Left renal cortex interstitium (tissue), 4 donors: ENCODE results near the gene CYP21A2. TPM values are rescaled to one million over a fixed set of nuclear protein-coding genes. Genes with fewer than 3 reads are reported as not detected.
"Not testable (repeated sequence)": the region's sequence is repeated elsewhere in the genome, so short reads cannot be mapped to it uniquely, and the experiment has no call there.

Experiments used
- DNase-seq, 4 donors: peaks; one replicate each; pipeline ENCODE4 v3.0.0-alpha.2; 2013; ENCODE audit warnings: low read depth in 4 of 4, low spot score in 2 of 4, missing footprints in 1 of 4
- polyA plus RNA-seq, 4 donors: library from polyadenylated mRNA; unstranded; fragments of 120-200 nt; gene quantifications; one replicate each; pipeline ENCODE4 v1.2.1, GENCODE V29; 2013; ENCODE audit not compliant: insufficient read length in 4 of 4

Gene CYP21A2
- polyA plus RNA-seq: 1 to 10 TPM in 2 of 4 donors, under 1 TPM in 2; 0.61 to 1.4 (median 1.1) TPM

GRCh38 chr6:32037598-32038524 lies at the start of gene CYP21A2:
TSS of gene CYP21A2 (plus strand) at chr6:32038415. CDS start at chr6:32038423, 8 bp downstream.
- not testable (repeated sequence) for DNase-seq

GRCh38 chr6:31989363-31989762 lies 48.9 kb upstream of the CYP21A2 start:
- DNase-seq: not testable (repeated sequence)

- DNase-seq: not testable (repeated sequence)
These were observed 43.8 kb upstream of the CYP21A2 start for GRCh38 chr6:31994421-31994820.

DNA sequence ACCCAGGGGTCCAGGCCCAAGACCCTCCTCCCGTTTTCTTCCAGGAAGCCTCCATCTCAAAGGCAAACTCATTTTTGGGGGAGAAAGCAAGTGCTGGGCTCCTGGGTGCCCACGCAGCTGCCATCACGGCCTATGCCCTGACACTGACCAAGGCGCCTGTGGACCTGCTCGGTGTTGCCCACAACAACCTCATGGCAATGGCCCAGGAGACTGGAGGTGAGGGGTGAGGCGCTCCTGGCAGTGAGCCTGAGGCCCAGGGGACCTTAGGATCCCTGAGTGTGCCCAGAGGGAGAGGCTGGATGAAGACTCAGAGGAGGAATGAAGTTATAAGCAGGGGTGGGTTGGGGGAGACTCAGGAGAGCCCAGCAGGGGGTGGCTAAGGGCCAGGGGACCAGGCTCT lies 41.8 kb upstream of the CYP21A2 start:
- not testable (repeated sequence) for DNase-seq

GRCh38 chr6:32002546-32003268 lies 35.5 kb upstream of the CYP21A2 start:
- not testable (repeated sequence) for DNase-seq

DNA sequence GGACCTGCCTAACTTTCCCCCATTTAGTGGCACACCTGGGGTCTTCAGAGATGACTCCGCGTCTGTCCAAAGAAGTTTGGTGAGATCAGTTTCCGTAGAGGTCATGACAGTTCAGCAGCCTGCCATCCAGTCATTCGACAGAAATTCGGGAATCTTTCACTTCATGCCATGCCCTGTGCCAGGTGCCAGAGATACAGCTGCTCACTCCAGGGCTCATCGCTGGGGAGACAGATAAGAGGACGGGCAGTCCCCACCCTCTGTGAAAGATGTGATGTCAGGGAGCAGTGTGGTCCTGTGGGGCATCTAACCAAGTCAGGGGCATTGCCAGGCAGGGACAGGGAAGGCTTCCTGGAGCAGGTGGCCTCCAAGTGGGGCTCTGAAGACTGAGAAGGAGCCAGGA lies 34.9 kb upstream of the CYP21A2 start:
- DNase-seq: not testable (repeated sequence)

GRCh38 chr6:32004393-32004792 lies 33.8 kb upstream of the CYP21A2 start:
- not testable (repeated sequence) for DNase-seq

GRCh38 chr6:32004864-32005537 lies 33.2 kb upstream of the CYP21A2 start:
- DNase-seq: not testable (repeated sequence)

DNA sequence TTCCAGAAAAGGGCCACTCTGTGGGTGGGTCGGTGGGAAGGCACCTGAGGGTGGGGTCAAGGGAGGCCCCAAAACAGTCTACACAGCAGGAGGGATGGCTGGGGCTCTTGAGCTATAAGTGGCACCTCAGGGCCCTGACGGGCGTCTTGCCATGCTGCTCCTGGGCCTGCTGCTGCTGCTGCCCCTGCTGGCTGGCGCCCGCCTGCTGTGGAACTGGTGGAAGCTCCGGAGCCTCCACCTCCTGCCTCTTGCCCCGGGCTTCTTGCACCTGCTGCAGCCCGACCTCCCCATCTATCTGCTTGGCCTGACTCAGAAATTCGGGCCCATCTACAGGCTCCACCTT lies 32.7 kb upstream of the CYP21A2 start:
- DNase-seq: not testable (repeated sequence)

GRCh38 chr6:32005991-32006529 lies 32.2 kb upstream of the CYP21A2 start:
- not testable (repeated sequence) for DNase-seq

DNA sequence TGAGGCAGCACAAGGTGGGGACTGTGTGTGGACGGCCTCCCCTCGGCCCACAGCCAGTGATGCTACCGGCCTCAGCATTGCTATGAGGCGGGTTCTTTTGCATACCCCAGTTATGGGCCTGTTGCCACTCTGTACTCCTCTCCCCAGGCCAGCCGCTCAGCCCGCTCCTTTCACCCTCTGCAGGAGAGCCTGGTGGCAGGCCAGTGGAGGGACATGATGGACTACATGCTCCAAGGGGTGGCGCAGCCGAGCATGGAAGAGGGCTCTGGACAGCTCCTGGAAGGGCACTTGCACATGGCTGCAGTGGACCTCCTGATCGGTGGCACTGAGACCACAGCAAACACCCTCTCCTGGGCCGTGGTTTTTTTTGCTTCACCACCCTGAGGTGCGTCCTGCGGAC lies 31.1 kb upstream of the CYP21A2 start:
- DNase-seq: not testable (repeated sequence)

DNA sequence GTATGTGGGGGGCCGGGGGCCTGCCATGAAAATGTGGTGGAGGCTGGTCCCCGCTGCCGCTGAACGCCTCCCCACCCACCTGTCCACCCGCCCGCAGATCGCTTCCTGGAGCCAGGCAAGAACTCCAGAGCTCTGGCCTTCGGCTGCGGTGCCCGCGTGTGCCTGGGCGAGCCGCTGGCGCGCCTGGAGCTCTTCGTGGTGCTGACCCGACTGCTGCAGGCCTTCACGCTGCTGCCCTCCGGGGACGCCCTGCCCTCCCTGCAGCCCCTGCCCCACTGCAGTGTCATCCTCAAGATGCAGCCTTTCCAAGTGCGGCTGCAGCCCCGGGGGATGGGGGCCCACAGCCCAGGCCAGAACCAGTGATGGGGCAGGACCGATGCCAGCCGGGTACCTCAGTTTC lies 30.2 kb upstream of the CYP21A2 start:
- not testable (repeated sequence) for DNase-seq

GRCh38 chr6:32008616-32009015 lies 29.6 kb upstream of the CYP21A2 start:
- DNase-seq: not testable (repeated sequence)

- DNase-seq: not testable (repeated sequence)
These were observed 28.7 kb upstream of the CYP21A2 start for GRCh38 chr6:32009537-32009936.

DNA sequence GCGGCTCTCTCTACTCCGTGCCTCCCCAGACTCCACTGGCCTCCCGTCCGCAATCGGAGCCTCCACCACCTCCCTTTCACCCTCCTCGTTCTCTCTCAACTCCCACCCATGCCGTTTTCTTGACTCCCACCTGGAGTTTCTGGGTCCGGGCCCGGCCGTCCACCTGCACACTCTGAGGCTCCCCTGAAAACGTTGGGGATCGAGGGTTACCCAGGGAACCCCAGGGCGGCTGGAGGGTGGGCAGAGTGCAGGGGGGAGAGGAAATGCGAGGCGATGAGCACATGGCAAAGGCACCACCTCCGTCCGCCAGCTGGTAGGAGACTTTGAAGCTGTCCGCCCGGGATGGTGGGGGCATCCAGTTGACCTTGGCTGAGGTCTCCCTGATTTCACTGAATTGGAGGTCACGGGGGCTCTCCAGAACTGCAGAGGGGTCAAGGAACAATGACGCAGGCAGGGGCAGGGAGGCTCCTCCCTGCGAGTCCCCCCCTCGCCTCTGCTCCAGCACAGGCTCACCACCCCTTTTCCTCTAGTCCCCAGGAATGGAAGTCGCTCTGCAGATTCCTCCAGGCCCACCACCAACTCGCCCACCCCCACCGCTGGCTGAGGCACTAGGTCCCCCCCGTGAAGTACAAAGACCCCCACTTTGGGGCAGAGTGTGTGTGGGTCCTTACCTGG lies 27.2 kb upstream of the CYP21A2 start:
- not testable (repeated sequence) for DNase-seq

- DNase-seq: not testable (repeated sequence)
These were observed 25.1 kb upstream of the CYP21A2 start for GRCh38 chr6:32012941-32013617.

GRCh38 chr6:32013738-32014137 lies 24.5 kb upstream of the CYP21A2 start:
- DNase-seq: not testable (repeated sequence)

- DNase-seq: not testable (repeated sequence)
These were observed 23.7 kb upstream of the CYP21A2 start, which contains the start of gene C4B for GRCh38 chr6:32014547-32014946. TSS of gene C4B (plus strand) at chr6:32014795. CDS start at chr6:32014846, 51 bp downstream.

GRCh38 chr6:32022100-32022499 lies 16.1 kb upstream of the CYP21A2 start:
- DNase-seq: not testable (repeated sequence)
